NCI-H146 treated with DMSO at 0.1 percent for 48 hours (cell line): ENCODE measurements around the gene ZNF770.
"Not testable (repeated sequence)": the region's sequence is repeated elsewhere in the genome, so short reads cannot be mapped to it uniquely, and the experiment has no call there.

Source experiments
- DNase-seq: peaks from one replicate; lab custom pipeline; 2025; ENCODE audit not compliant: unreplicated experiment; lab: John Stamatoyannopoulos, UW

Gene ZNF770

GRCh38 chr15:34976073-34976472 lies 12.0 kb downstream of the ZNF770 start:
- DNase-seq, result no peak

GRCh38 chr15:34973512-34973911 lies 14.6 kb downstream of the ZNF770 start:
- no peak for DNase-seq

GRCh38 chr15:34970098-34970643 lies 17.9 kb downstream of the ZNF770 start:
- not testable (repeated sequence) for DNase-seq

GRCh38 chr15:34969340-34970097 lies 18.6 kb downstream of the ZNF770 start, which contains the start of gene AQR:
TSS of gene AQR (minus strand) at chr15:34969742. CDS start at chr15:34969613, 129 bp downstream.
- DNase-seq, result peak; percentile 79

- no peak for DNase-seq
Measured at GRCh38 chr15:34964277-34964676, 23.8 kb downstream of the ZNF770 start.

- no peak for DNase-seq
Measured at GRCh38 chr15:34953851-34954250, 34.2 kb downstream of the ZNF770 start.

GRCh38 chr15:34952481-34952880 lies 35.6 kb downstream of the ZNF770 start:
- no peak for DNase-seq

GRCh38 chr15:34951993-34952392 lies 36.1 kb downstream of the ZNF770 start:
- no peak for DNase-seq

- DNase-seq, result no peak
Measured at GRCh38 chr15:34944936-34945335, 43.2 kb downstream of the ZNF770 start.

GRCh38 chr15:34943711-34944110 lies 44.4 kb downstream of the ZNF770 start:
- no peak for DNase-seq

- not testable (repeated sequence) for DNase-seq
Measured at GRCh38 chr15:34943264-34943663, 44.8 kb downstream of the ZNF770 start.

- no peak for DNase-seq
Measured at GRCh38 chr15:34942363-34942762, 45.7 kb downstream of the ZNF770 start.

GRCh38 chr15:34941831-34942230 lies 46.3 kb downstream of the ZNF770 start:
- no peak for DNase-seq

GRCh38 chr15:34941185-34941698 lies 46.8 kb downstream of the ZNF770 start:
- no peak for DNase-seq

GRCh38 chr15:34933432-34933975 lies 54.6 kb downstream of the ZNF770 start:
- no peak for DNase-seq

GRCh38 chr15:34928349-34928748 lies 59.7 kb downstream of the ZNF770 start:
- DNase-seq, result not testable (repeated sequence)
